GM19468 (cell line): ENCODE results near the gene TTYH3.
"Not testable (repeated sequence)": the region's sequence is repeated elsewhere in the genome, so short reads cannot be mapped to it uniquely, and the experiment has no call there.

Source experiments
- ATAC-seq: cut with Tn5 transposase; IDR thresholded peaks from one replicate; pipeline ENCODE4 v1.9.1; 2021; ENCODE audit warnings: mild to moderate bottlenecking, moderate library complexity, moderate number of reproducible peaks; ENCODE audit not compliant: unreplicated experiment; ENCODE audit errors: extremely low read depth

The TTYH3 gene

GRCh38 chr7:2661096-2661449 lies 29.3 kb downstream of the TTYH3 start:
- no peak for ATAC-seq

GRCh38 chr7:2661602-2662272 lies 30.0 kb downstream of the TTYH3 start:
- no peak for ATAC-seq

DNA sequence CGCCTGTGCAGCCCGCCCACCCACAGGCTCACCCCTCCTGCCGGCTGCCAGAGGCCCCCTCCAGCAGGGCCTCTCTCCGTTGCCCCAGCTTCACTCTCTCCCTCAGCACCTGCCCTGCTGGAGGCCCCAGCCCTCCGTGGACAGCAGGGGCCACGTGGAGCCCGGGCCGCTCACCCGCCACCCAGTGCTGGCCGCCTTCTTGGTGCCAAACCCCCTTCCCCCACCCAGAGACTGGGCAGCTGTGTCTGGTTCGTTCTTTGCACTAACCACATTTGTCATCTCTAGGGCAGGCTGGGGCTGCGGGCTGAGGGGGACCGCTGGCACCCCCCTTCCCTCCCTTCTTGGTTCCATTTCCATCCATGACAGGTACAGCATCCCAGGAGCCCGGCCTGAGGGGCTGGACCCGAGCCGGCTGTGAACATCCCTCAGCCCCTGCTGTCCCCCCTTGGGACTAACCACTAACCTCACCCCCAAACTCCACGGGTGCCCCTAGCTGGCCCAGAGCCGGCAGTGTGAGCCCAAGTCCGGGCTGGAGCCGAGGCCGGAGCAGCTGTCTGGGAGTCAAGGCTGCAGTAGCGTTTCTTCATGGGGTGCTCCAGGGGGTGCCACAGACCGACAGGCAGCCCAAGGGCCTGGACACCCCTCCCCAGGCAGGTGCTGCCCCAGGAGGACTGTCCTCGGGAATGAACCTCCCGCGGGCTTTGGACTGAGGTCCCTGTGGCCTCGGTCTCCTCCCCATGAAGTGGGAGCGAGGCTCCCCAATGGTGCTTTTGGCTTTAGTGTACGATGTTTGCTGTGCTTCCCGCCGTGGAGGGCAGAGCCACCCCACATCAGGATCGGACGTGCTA lies 30.7 kb downstream of the TTYH3 start:
- no peak for ATAC-seq

GRCh38 chr7:2663121-2663886 lies 31.5 kb downstream of the TTYH3 start:
- ATAC-seq, result no peak

DNA sequence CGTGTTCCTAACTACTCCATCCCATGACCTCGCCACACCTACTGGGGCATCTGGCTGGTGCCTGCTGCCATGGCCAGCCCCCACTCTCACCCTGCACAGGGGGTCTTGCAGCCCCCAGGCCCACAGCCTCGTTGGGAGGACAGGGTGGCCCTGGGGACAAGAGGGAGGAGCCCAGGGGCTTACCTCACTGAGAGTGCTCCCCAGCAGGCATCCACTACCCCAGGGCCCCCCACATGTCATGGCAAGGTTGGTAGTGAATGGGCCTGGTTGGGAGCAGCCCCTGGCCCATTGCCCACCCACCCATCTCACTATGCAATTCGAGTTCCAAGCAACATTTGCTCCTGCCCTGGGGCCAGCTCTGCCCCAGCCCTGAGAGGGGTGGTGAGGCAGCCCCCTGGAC lies 32.2 kb downstream of the TTYH3 start:
- no peak for ATAC-seq

- no peak for ATAC-seq
These were observed 33.6 kb downstream of the TTYH3 start for GRCh38 chr7:2665359-2665791.

DNA sequence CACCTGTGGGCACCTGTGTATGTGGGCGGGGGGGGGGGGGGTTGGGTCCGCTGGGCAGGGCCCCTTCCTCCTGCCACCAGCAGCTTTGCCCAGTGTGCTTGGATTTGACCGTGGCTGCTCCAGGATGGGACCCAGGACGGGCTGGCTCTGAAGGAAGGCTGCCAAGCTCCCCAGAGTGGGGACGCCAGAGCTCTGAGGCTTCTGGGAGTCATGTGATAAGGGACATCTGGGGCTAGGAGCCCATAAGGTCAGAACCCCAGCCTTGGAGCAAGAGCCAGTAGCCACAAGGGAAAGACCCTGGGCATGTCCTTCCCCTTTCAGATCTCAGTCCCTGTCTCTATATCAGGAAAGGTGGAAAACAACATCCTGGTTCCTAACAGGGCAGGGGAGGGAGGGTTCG lies 34.4 kb downstream of the TTYH3 start:
- no peak for ATAC-seq

DNA sequence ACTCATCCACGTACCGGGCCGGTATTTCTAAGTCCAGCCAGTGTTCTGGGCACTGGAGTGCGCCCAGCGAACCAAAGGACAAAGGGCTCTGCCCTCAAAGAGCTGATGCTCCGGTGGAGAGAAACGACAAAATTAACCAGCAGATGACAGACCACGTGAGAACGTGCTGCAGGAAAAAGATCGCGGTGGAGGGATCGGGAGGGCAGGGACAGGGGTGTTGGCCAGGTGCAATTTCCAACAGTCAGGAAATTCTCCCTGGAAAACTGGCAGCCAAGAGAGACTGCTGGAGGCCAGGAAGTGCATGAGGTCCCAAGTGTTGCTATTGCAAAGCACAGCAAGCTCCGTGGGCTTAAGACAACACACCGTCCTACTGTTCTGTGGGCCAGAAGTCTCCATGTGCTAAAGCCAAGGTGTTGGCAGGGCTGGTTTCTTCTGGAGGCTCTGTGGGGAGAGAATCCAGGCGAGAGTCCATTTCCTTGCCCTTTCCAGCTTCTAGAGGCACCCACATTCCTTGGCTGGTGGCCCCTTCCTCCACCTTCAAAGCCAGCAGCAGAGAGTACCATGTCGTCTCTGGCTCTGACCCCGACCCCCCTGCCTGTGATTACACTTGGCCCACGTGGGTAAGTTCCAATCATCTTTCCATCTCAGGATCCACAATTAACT lies 34.9 kb downstream of the TTYH3 start:
- ATAC-seq, result no peak

- no peak for ATAC-seq
These were observed 36.1 kb downstream of the TTYH3 start for GRCh38 chr7:2667843-2668242.

GRCh38 chr7:2668401-2668800 lies 36.6 kb downstream of the TTYH3 start:
- ATAC-seq, result no peak

DNA sequence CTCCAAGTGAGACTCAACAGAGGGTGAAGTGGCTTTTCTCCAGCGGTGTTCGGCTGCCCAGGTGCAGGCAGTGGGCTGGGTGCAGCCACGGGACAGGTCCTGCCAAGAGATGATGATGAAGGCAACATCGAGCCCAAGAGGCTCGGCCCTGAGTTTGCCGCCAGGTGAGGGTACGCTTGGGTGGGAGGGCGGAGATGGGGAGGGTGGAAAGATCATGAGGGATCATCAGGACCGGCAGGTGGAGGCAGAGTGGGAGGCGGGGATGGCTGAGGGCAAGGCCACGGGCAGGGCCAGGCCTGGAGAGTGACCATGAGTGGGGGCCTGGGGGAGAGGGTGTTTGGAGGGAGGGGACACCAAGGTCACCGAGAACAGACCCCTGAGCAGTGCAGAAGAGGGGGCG lies 38.4 kb downstream of the TTYH3 start:
- ATAC-seq, result no peak

- ATAC-seq, result no peak
These were observed 39.1 kb downstream of the TTYH3 start for GRCh38 chr7:2670720-2671391.

- not testable (repeated sequence) for ATAC-seq
These were observed 41.4 kb downstream of the TTYH3 start for GRCh38 chr7:2673214-2673613.

DNA sequence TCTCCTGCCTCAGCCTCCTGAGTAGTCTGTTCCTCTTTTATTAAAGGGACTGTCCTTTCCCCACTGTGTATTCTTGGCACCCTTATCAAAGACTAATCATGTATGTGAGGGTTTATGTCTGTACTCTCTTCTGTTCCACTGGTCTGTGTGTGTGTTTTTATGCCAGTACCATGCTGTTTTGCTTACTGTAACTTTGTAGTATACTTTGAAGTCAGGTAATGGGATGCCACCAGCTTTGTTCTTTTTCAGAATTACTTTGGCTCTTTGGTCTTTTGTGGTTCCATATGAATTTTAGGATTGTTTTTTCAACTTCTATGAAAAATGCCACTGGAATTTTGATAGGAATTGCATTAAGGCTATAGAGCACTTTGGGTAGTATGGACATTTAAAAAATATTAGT lies 42.1 kb downstream of the TTYH3 start:
- ATAC-seq, result no peak

DNA sequence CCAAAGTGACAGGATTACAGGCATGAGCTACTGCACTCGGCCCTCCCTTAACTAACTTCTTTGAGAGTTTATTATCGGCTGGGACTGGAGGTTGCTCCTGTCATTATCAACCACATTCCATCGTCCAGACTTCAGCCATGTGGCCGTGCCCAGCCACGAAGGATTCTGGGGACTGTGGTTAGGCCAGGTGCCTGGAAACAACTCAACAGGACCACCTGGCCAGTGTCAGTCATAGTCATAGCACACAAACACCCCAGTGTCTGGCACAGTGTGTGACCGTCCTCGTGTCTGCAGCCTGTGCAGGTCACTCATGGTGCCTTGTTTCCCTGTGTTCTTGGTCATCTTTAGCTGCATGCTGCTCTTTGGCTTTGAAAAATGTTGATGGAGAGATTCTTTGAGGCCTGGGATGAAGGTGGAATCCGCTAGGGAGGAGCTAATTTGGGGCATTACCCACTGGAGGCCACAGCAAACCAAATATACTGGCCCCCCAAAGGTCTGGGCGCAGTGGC lies 43.5 kb downstream of the TTYH3 start:
- ATAC-seq, result no peak

DNA sequence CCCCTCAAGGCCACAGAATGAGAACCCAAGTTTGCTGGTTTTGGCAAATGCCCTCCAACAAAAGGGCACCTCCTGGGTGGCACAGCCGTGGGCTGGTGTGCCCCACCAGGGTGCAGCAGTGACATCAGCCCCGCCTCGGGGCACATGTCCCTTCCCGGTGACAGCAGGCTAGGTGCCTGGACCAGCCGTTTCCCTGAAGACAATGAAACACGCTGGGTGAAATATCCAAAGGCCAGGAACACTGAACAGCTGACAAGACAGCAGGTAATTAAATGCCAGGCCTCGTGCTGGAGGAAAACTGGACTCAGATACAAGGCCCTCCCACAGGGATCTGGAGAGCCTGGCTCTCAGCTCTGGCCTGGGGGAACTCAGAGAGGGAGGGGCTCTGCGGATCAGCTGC lies 44.8 kb downstream of the TTYH3 start:
- not testable (repeated sequence) for ATAC-seq

GRCh38 chr7:2678454-2678853 lies 46.7 kb downstream of the TTYH3 start:
- not testable (repeated sequence) for ATAC-seq

- not testable (repeated sequence) for ATAC-seq
These were observed 47.6 kb downstream of the TTYH3 start for GRCh38 chr7:2679135-2680127.

DNA sequence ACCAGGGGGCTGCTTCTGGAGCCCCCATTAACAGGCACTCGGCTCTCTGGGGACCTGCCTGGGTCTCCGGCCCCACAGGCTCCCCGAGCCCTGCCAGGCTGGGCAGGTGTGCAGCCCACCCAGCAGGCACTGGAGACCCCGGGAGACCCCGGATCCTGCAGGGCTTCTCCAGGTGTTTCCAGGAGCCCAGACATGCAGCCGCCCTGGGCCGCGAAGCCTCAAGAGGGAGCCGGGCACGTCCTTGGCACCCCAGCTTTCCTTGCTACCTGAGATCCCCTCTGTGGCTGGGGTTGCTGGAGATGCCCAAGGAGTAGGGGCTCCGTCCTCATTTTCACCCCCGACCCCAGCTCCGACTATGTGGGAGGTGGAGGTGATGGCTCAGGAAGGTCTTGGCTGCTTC lies 48.5 kb downstream of the TTYH3 start:
- ATAC-seq, result no peak
